Rectal smooth muscle tissue (tissue), 1 donor: ENCODE results near the gene INO80B.
"Not testable (repeated sequence)": the region's sequence is repeated elsewhere in the genome, so short reads cannot be mapped to it uniquely, and the experiment has no call there.

Source experiments
- H3K27ac ChIP-seq: one replicate; pipeline ENCODE4 v1.7.0; 2013; ENCODE audit warnings: low read depth, low read length, inconsistent platforms
- H3K27me3 ChIP-seq: one replicate; pipeline ENCODE4 v1.7.0; 2013; ENCODE audit warnings: low read length; ENCODE audit not compliant: control insufficient read depth, insufficient read depth
- H3K36me3 ChIP-seq: one replicate; pipeline ENCODE4 v1.7.0; 2013; ENCODE audit warnings: low read length; ENCODE audit not compliant: control insufficient read depth, insufficient read depth
- H3K4me1 ChIP-seq: one replicate; pipeline ENCODE4 v1.7.0; 2013; ENCODE audit warnings: low read length; ENCODE audit not compliant: control insufficient read depth, insufficient read depth
- H3K4me3 ChIP-seq: one replicate; pipeline ENCODE4 v1.7.0; 2013; ENCODE audit warnings: low read length
- H3K9ac ChIP-seq: one replicate; pipeline ENCODE4 v1.7.0; 2013; ENCODE audit warnings: low read length

The INO80B gene

DNA sequence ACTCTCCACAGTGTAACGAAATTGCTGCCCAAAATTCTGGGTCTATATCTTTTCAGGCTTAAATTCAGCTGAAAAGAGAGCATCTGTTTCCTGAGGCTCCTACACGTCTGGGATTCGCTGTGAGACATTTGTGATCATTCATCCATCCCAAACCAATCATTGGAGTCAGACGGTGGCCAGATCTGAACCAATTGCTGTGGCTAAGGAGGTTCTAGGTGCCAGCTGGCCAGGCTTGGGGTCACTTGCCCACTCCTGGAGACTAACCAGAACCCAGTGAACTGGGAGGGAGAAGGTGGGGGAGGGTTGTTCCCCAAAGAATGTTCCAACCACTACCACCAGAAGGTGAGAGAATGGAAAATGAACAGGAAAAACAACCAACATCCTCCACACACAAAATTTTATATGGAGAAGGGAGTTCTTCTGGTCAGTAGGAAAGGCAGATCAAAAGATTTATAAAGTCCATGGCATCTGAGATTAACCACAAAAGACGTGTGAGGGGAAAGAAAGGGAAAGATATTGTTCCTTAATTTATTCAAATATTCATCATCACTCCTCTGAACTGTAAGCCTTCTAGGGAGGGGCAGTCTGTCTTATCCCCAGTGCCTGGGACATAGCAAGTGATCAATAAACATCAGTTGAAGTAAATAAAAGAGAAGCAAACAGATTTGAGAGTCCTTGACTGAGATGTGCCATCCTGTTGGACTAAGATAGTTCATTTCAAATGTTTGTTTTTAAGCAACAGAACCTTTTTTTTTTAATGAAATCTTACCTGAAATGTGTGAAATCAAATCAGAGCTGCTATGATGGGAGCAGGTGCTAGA lies 10.2 kb upstream of the INO80B start:
- H3K9ac ChIP-seq: no peak overlapping the region

DNA sequence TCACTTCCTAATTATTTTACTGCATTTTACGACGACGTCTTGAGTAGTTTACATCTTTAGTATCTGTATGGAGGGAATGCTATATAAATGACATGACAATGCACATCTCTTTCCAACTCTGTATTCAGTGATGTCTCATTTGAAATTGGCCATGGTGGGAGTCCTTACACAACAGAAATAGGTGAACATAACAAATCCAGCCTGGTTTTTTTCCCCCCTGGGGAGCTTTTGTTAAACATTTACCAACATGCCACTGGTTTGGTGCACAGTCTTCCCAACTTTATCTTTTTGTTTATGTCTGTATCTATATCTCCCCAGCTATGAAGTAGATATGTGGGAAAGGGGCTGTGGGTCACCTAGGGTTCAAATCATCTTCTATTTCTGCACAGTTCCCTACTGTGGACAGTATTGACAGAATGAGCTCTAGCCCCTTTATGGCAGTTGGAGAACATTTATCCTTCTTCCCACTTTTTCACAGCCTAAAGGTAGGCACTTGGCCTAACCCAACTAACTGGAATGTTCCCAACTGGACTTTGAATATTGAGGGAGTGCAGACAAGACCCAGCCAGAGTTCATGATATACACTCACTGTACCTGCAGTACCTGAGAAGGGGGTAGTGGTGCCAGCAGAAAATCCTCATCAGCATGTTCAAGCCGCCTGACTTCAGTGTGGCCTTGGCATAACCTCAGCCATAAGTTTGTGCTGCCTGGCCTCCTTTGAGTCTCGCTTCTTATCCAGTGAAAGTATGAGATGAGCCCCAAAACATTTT lies 7.5 kb upstream of the INO80B start:
- Histone ChIP-seq H3K9ac (no peak overlapping the region), H3K36me3 (no peaks in the 10 kb centered on the region), H3K4me1 (no peaks in the 10 kb centered on the region), H3K27ac (no peak overlapping the region), H3K27me3 (no peaks in the 10 kb centered on the region), H3K4me3 (no peak overlapping the region)

More for the DNA sequence above, 10.2 kb upstream of the INO80B start:
- H3K4me1 ChIP-seq: peaks cover 7% of the 10 kb centered on the region
- H3K27ac ChIP-seq: no peak overlapping the region
- H3K4me3 ChIP-seq: no peak overlapping the region
- no peaks in the 10 kb centered on the region for H3K36me3 ChIP-seq
- no peaks in the 10 kb centered on the region for H3K27me3 ChIP-seq

DNA sequence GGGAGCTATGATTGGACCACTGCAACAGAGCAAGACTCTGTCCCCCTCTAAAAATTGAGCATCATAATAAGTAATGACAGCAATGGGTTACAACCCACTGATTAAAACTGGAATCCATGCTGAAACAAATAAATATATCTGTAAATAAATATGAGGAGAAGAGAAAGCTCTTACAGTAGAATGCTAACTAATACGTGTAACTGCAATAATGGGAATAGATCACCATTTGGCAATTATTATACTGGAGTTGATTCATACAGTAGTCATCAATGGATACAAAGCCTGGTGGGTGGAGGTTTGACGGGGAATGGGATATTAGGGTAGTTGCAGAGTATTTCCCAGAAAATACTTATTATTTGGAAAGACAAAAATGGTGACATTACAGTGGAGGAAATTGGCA lies 6.1 kb upstream of the INO80B start:
- Histone ChIP-seq H3K27ac (no peak overlapping the region), H3K4me1 (no peaks in the 10 kb centered on the region), H3K27me3 (no peaks in the 10 kb centered on the region), H3K4me3 (no peak overlapping the region), H3K36me3 (no peaks in the 10 kb centered on the region), H3K9ac (no peak overlapping the region)

DNA sequence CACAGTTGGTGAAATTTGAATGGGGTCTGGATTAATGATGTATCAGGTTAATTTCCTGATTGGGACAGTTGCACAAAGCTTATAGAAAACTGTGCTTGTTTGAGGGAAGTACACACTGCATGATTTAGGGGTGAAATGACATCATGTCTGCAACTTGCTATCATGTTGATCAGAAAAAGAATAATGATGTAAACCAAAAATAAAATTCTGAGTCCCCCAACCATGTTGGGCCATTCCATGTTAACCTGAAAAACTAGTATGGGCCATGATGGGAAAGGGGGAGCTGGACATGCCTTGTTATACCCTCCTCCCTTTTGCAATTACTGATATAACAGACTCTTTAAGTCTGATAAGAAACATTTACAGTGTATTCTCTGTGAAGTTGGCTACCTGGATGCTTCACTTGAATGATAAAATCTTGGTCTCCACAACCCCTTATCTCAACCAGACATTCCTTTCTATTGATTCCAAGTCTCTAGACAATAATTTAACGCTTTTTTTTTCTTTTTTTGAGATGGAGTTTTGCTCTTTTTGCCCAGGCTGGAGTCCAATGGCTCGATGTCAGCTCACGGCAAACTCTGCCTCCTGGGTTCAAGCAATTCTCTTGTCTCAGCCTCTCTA lies 4.2 kb upstream of the INO80B start:
- H3K4me3 ChIP-seq: no peak overlapping the region
- no peaks in the 10 kb centered on the region for H3K27me3 ChIP-seq
- H3K27ac ChIP-seq: no peak overlapping the region
- no peak overlapping the region for H3K9ac ChIP-seq
- H3K36me3 ChIP-seq: no peaks in the 10 kb centered on the region
- peaks cover 6% of the 10 kb centered on the region for H3K4me1 ChIP-seq

DNA sequence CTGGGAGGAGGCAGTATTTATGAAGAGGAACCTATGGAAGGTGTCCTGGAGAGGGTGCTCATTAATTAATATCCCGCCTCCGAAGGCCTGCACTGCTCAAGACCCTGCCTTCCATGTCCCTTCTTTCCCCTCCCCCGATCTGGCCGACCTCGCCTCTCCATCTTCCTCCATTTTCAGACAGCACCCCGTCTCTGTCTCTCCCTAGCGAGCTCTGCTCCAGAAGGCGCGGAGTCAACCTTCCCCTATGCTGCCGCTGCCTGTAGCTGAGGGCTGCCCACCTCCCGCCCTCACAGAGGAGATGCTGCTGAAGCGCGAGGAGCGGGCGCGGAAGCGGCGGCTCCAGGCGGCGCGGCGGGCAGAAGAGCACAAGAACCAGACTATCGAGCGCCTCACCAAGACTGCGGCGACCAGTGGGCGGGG lies 2.3 kb downstream of the INO80B start:
- Histone ChIP-seq H3K4me1 (peaks cover 22% of the 10 kb centered on the region), H3K9ac (no peak overlapping the region), H3K4me3 (peak overlapping the region; percentile 85), H3K36me3 (peaks cover 4% of the 10 kb centered on the region), H3K27ac (peak overlapping the region; percentile 98), H3K27me3 (no peaks in the 10 kb centered on the region)

DNA sequence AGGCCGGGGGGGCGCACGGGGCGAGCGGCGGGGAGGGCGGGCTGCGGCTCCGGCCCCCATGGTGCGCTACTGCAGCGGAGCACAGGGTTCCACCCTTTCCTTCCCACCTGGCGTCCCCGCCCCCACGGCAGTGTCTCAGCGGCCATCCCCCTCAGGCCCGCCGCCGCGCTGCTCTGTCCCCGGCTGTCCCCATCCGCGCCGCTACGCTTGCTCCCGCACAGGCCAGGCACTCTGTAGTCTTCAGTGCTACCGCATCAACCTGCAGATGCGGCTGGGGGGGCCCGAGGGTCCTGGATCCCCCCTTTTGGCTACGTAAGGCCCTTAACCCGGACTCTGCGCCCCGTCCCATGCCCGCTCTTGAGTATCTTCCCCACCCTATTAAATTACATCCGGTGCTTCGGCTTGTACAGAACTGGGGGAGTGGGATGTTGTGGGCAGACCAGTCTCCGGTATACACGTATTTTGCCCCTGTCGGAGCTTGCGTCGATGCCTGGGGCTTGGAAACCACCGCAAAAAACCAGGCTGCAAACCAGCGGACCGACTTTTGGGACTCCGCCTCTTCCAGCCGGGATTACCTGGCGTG lies 2.8 kb downstream of the INO80B start:
- Histone ChIP-seq H3K4me1 (peaks cover 22% of the 10 kb centered on the region), H3K9ac (peak overlapping the region; percentile 90), H3K36me3 (peaks cover 8% of the 10 kb centered on the region), H3K27me3 (no peaks in the 10 kb centered on the region), H3K27ac (peak overlapping the region; percentile 98), H3K4me3 (peak overlapping the region; percentile 85)

DNA sequence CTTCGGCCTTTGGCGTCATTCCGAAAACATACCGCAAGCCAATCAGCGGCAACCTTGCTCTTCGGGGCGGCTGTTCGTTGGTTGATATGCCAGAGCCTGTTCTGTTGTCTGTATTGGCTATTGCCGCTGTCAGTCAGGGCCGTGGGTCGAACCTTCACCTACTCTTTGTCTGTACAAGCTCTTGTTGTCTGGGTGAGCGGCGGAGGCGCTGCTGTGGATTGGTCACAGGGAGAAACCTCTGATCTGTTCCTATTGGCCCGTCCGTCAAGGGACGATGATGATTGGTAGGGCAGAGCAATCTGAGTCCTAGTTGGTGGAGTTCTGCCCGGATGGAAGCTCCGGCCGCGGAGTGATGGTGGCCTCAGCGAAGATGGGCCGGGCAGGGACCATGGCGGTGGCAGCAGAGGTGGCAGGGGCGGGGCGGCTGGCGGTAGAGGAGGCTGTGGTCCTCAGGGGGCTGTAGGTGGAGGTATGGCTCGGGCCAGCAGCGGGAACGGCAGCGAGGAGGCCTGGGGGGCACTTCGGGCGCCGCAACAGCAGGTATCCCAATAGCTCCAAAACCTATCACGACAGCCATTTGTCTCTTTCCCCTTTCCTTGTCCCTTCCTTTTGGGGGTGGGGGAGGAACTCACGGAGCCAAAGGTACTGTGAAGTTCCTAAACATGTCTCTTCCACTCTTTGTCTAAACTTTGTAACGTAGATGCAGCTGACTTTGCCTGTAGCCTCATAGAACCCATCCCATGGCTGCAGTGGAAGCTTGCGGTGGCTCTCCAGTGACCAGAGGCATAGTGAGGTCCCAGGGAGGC lies 3.4 kb downstream of the INO80B start, which contains the start of gene WBP1:
Gene WBP1 (plus strand): TSS at position 307 of the 806 bp plus-strand sequence. CDS start 165 bp downstream, at position 472.
- Histone ChIP-seq H3K27ac (peak within 1 kb of the TSS; percentile 98), H3K4me1 (peaks cover 22% of the 10 kb centered on the region), H3K36me3 (peaks cover 14% of the 10 kb centered on the region), H3K27me3 (no peaks in the 10 kb centered on the region), H3K9ac (peak within 1 kb of the TSS; percentile 90), H3K4me3 (peak within 1 kb of the TSS; percentile 85)

DNA sequence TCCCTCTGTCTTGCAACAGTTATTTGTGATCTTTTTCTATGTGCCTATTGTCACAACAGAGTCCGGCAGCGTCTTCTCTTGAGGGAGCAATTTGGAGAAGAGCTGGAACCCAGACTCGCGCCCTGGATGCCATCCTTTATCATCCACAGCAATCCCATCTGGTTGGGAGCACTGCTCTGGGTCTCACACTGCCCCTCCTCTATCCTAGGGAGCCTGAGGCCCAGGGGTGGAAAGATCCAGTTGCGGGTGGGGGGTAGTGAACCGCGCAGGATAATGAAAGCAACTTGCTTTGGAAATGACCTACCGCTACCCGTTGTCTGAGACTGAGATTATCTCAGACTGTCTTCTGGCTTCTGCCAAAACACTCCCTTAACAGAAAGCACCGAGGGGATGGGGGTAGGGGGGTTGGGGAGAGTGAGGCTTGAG lies 4.1 kb downstream of the INO80B start:
- no peak overlapping the region for H3K27ac ChIP-seq
- peaks cover 14% of the 10 kb centered on the region for H3K36me3 ChIP-seq
- H3K27me3 ChIP-seq: no peaks in the 10 kb centered on the region
- no peak overlapping the region for H3K9ac ChIP-seq
- H3K4me3 ChIP-seq: peak overlapping the region; percentile 62
- H3K4me1 ChIP-seq: peaks cover 22% of the 10 kb centered on the region

DNA sequence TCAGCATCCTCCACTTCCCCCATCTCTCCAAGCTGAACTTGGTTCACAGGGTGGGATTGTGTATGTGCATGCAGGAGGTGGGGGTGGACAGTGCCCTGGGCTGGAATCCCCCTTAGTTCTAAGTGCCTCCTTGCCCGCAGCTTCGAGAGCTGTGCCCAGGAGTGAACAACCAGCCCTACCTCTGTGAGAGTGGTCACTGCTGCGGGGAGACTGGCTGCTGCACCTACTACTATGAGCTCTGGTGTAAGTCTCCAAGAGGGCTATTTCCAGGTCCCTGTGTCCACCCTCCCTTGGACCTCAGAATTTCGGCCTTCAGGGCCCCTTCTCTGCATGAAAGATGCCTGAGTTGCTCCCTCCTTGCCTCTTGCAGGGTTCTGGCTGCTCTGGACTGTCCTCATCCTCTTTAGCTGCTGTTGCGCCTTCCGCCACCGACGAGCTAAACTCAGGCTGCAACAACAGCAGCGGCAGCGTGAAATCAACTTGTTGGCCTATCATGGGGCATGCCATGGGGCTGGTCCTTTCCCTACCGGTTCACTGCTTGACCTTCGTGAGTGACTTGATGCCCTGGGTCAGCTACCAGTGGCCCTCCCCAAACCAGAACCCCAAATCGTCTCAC lies 4.7 kb downstream of the INO80B start:
- not testable (repeated sequence) for H3K27ac ChIP-seq

DNA sequence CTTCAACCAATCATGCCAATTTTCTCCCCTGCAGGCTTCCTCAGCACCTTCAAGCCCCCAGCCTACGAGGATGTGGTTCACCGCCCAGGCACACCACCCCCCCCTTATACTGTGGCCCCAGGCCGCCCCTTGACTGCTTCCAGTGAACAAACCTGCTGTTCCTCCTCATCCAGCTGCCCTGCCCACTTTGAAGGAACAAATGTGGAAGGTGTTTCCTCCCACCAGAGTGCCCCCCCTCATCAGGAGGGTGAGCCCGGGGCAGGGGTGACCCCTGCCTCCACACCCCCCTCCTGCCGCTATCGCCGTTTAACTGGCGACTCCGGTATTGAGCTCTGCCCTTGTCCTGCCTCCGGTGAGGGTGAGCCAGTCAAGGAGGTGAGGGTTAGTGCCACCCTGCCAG lies 5.3 kb downstream of the INO80B start:
- peaks cover 26% of the 10 kb centered on the region for H3K4me1 ChIP-seq
- not testable (repeated sequence) for H3K27ac ChIP-seq, H3K4me3 ChIP-seq, H3K27me3 ChIP-seq, H3K9ac ChIP-seq
- H3K36me3 ChIP-seq: peaks cover 14% of the 10 kb centered on the region

More for the DNA sequence above, 4.7 kb downstream of the INO80B start:
- not testable (repeated sequence) for H3K27me3 ChIP-seq, H3K4me3 ChIP-seq, H3K9ac ChIP-seq
- Histone ChIP-seq H3K4me1 (peaks cover 26% of the 10 kb centered on the region), H3K36me3 (peaks cover 14% of the 10 kb centered on the region)
